Measurements from ENCODE around the gene DGLUCY. TPM values are rescaled to one million over a fixed set of nuclear protein-coding genes. Genes with fewer than 3 reads are reported as not detected.

Gene DGLUCY
- total RNA-seq, 1 donor, result 45.6 TPM

- Histone ChIP-seq H3K4me2 (ENCODE audit: insufficient read depth, low read length) (peak overlapping the region; percentile 39), H3K27ac (ENCODE audit: low read depth, low read length) (peak overlapping the region; percentile 74), H3K4me1 (ENCODE audit: insufficient read depth, low read length) (peaks cover 49% of the 10 kb centered on the region), H4K20me1 (ENCODE audit: insufficient read depth, low read length) (no peaks in the 10 kb centered on the region), H3K79me2 (ENCODE audit: insufficient read depth, low read length) (no peaks in the 10 kb centered on the region), H3K27me3 (ENCODE audit: insufficient read depth, low read length) (no peaks in the 10 kb centered on the region), H3K9me3 (ENCODE audit: low read depth, low read length) (no peaks in the 10 kb centered on the region), H2AFZ (ENCODE audit: low read length) (no peak overlapping the region), H3K36me3 (ENCODE audit: insufficient read depth, low read length) (peaks cover 10% of the 10 kb centered on the region), H3K4me3 (ENCODE audit: insufficient read depth, low read length) (no peak overlapping the region)
- DNase-seq (ENCODE audit: insufficient read length, low spot score, missing footprints), result peak; percentile 90
- no peak for TF ChIP-seq CTCF (IDR thresholded peaks at IDR 0.05; ENCODE audit: extremely low read depth, low read depth, low read length)
Measured at GRCh38 chr14:91228112-91229004, 114.5 kb downstream of the DGLUCY start.

GRCh38 chr14:91229005-91229382 is 115.1 kb downstream of the DGLUCY start:
- no peak for TF ChIP-seq CTCF (IDR thresholded peaks at IDR 0.05; ENCODE audit: extremely low read depth, low read depth, low read length)
- peaks cover 10% of the 10 kb centered on the region for H3K36me3 ChIP-seq (ENCODE audit: insufficient read depth, low read length)
- peak overlapping the region; percentile 74 for H3K27ac ChIP-seq (ENCODE audit: low read depth, low read length)
- H3K4me3 ChIP-seq (ENCODE audit: insufficient read depth, low read length), result no peak overlapping the region
- H3K79me2 ChIP-seq (ENCODE audit: insufficient read depth, low read length), result no peaks in the 10 kb centered on the region
- H4K20me1 ChIP-seq (ENCODE audit: insufficient read depth, low read length), result no peaks in the 10 kb centered on the region
- H3K9me3 ChIP-seq (ENCODE audit: low read depth, low read length), result no peaks in the 10 kb centered on the region
- peaks cover 49% of the 10 kb centered on the region for H3K4me1 ChIP-seq (ENCODE audit: insufficient read depth, low read length)
- no peaks in the 10 kb centered on the region for H3K27me3 ChIP-seq (ENCODE audit: insufficient read depth, low read length)
- no peak overlapping the region for H2AFZ ChIP-seq (ENCODE audit: low read length)
- H3K4me2 ChIP-seq (ENCODE audit: insufficient read depth, low read length), result peak overlapping the region; percentile 40
- no peak for DNase-seq (ENCODE audit: insufficient read length, low spot score, missing footprints)

GRCh38 chr14:91229743-91230200 is 115.9 kb downstream of the DGLUCY start:
- Histone ChIP-seq H3K27me3 (ENCODE audit: insufficient read depth, low read length) (no peaks in the 10 kb centered on the region), H3K9me3 (ENCODE audit: low read depth, low read length) (no peaks in the 10 kb centered on the region), H3K27ac (ENCODE audit: low read depth, low read length) (peak overlapping the region; percentile 74), H3K4me3 (ENCODE audit: insufficient read depth, low read length) (no peak overlapping the region), H2AFZ (ENCODE audit: low read length) (no peak overlapping the region), H3K36me3 (ENCODE audit: insufficient read depth, low read length) (peaks cover 13% of the 10 kb centered on the region), H4K20me1 (ENCODE audit: insufficient read depth, low read length) (no peaks in the 10 kb centered on the region), H3K4me1 (ENCODE audit: insufficient read depth, low read length) (peaks cover 48% of the 10 kb centered on the region), H3K79me2 (ENCODE audit: insufficient read depth, low read length) (no peaks in the 10 kb centered on the region), H3K4me2 (ENCODE audit: insufficient read depth, low read length) (peak overlapping the region; percentile 40)
- TF ChIP-seq CTCF (IDR thresholded peaks at IDR 0.05; ENCODE audit: extremely low read depth, low read depth, low read length), result no peak
- DNase-seq (ENCODE audit: insufficient read length, low spot score, missing footprints), result peak; percentile 86

- H3K4me3 ChIP-seq (ENCODE audit: insufficient read depth, low read length), result peak overlapping the region; percentile 59
Measured at GRCh38 chr14:91230397-91231035, 116.6 kb downstream of the DGLUCY start.

More at GRCh38 chr14:91230397-91231035, 116.6 kb downstream of the DGLUCY start:
- peak overlapping the region; percentile 82 for H2AFZ ChIP-seq (ENCODE audit: low read length)
- DNase-seq (ENCODE audit: insufficient read length, low spot score, missing footprints), result peak; percentile 95
- H3K27ac ChIP-seq (ENCODE audit: low read depth, low read length), result peak overlapping the region; percentile 74
- H3K4me1 ChIP-seq (ENCODE audit: insufficient read depth, low read length), result peaks cover 40% of the 10 kb centered on the region
- no peaks in the 10 kb centered on the region for H3K9me3 ChIP-seq (ENCODE audit: low read depth, low read length)
- TF ChIP-seq CTCF (IDR thresholded peaks at IDR 0.05; ENCODE audit: extremely low read depth, low read depth, low read length), result no peak
- H3K36me3 ChIP-seq (ENCODE audit: insufficient read depth, low read length), result peaks cover 15% of the 10 kb centered on the region
- no peaks in the 10 kb centered on the region for H4K20me1 ChIP-seq (ENCODE audit: insufficient read depth, low read length)
- H3K4me2 ChIP-seq (ENCODE audit: insufficient read depth, low read length), result peak overlapping the region; percentile 69
- no peaks in the 10 kb centered on the region for H3K27me3 ChIP-seq (ENCODE audit: insufficient read depth, low read length)
- no peaks in the 10 kb centered on the region for H3K79me2 ChIP-seq (ENCODE audit: insufficient read depth, low read length)

All from osteoblast (primary cell).